D721Med (cell line): ENCODE results near the gene TRIM24.

Experiments
- DNase-seq: peaks from one replicate; pipeline ENCODE4 v3.0.0; 2011; ENCODE audit warnings: low spot score; ENCODE audit not compliant: insufficient read length
- FAIRE-seq: peaks from 2 replicates; lab custom pipeline; 2011; peaks lifted over from hg19 to GRCh38; lab: Jason Lieb, UNC
- CTCF ChIP-seq: IDR thresholded peaks from 2 replicates; pipeline ENCODE4 v1.5.1; 2012; ENCODE audit warnings: mild to moderate bottlenecking, control low read depth; ENCODE audit not compliant: insufficient read depth; ENCODE audit errors: missing control alignments

The TRIM24 gene

DNA sequence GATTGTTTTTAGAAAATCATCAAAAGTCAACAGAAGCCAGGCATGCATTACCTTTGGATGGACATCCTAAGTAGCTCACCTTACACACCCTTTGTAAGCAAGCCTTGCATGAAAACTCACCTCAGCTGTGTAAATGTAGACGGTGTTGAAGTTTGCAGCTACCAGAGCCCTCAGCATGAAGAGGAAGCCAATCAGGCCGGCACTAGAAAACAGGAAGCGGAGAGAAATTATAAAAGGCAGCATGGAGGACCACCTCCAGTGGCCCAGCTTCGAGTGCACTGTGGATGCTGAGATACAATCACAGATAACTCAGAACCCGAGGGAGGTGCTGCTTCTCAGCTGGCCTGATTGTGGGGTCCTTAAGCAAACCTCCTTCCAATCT lies 165.8 kb downstream of the TRIM24 start:
- no peak for TF ChIP-seq CTCF
- DNase-seq (no peak), FAIRE-seq (no peak)

DNA sequence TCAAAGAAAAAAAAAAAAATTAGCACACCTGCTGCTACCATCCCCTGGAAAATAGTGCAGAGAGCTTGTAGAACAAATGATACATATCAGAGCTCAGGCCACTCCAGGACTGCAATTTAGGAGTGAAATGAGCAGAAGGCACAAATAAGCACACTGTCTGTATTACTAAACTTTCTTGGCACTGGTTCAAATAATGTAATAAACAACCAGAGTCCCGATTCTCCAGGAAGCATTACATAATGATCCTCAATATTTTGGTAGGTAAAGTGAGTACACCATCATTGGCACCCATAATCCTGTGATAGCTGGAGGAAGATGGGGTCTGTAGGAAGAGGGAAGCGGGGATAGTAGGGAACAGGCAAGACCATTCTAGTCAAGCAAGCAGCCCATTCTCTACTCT lies 166.8 kb downstream of the TRIM24 start:
- TF ChIP-seq CTCF = no peak
- FAIRE-seq (no peak), DNase-seq (no peak)

- FAIRE-seq = no peak
- no peak for DNase-seq
- TF ChIP-seq CTCF = no peak
Measured at GRCh38 chr7:138627361-138627760, 167.3 kb downstream of the TRIM24 start.

DNA sequence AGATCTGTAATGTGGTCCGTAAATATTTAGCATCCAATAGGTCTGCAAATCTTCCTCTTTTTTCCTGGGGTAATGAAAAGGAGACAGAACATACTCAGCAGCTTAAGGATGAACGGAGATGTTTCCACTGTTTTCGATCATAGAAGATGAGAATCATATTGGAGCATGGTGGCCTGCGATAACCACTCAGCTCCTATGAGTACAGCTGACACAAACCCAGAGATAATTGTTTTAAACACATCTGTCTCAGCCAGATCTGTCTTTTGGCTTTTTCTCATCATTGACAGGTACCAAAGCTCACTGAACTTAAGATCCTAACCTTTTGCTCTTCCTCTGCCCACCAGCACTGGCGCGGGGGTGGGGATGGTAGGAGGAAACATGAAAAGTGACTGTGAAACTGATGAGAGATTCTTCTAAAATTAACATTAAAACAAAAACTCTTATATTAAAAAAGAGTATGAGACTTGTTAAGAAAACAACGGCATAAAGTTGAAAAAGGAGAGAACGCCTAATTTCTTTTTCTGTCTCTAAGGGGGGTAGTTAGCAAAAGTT lies 170.1 kb downstream of the TRIM24 start:
- TF ChIP-seq CTCF = no peak
- no peak for FAIRE-seq
- no peak for DNase-seq

- no peak for TF ChIP-seq CTCF
- FAIRE-seq (no peak), DNase-seq (no peak)
Measured at GRCh38 chr7:138632384-138632783, 172.3 kb downstream of the TRIM24 start.

GRCh38 chr7:138632826-138633602 lies 173.0 kb downstream of the TRIM24 start:
- DNase-seq (no peak), FAIRE-seq (no peak)
- no peak for TF ChIP-seq CTCF
